HepG2 (cell line): ENCODE results near the gene BICDL1. TPM values are rescaled to one million over a fixed set of nuclear protein-coding genes. Genes with fewer than 3 reads are reported as not detected.

ENCODE experiments used
- EZH2 ChIP-seq: conservative IDR thresholded peaks from 2 replicates; pipeline ENCODE4 v1.6.1; 2012; ENCODE audit warnings: mild to moderate bottlenecking, low read depth, low read length, moderate library complexity
- GTF3A ChIP-seq: sonication (generic); formaldehyde crosslinking; conservative IDR thresholded peaks from 2 replicates; pipeline ENCODE4 v1.4.0; 2020; ENCODE audit warnings: mild to moderate bottlenecking, missing genetic modification reagents
- MAF1 ChIP-seq: sonication (generic); formaldehyde crosslinking; IDR thresholded peaks from 2 replicates; pipeline ENCODE4 v1.5.0; 2020; ENCODE audit warnings: missing genetic modification reagents, borderline replicate concordance
- MYNN ChIP-seq: sonication (generic); formaldehyde crosslinking; IDR thresholded peaks from 2 replicates; pipeline ENCODE4 v1.4.0; 2020; ENCODE audit warnings: mild to moderate bottlenecking, low read depth, missing genetic modification reagents
- NCOA1 ChIP-seq: sonication (generic); formaldehyde crosslinking; IDR thresholded peaks from 2 replicates; pipeline ENCODE4 v1.9.0; 2021; ENCODE audit warnings: missing genetic modification reagents
- SRSF9 ChIP-seq: fragments of 200-400 bp; formaldehyde crosslinking; IDR thresholded peaks from 2 replicates; pipeline ENCODE4 v1.6.1; 2018; ENCODE audit warnings: borderline replicate concordance, mild to moderate bottlenecking, low read depth, low read length; ENCODE audit not compliant: insufficient read depth, poor library complexity, severe bottlenecking
- TBL1XR1 ChIP-seq: fragments of 150-350 bp; IDR thresholded peaks from 2 replicates; pipeline ENCODE4 v1.6.1; 2014; ENCODE audit warnings: borderline replicate concordance, low read length; ENCODE audit not compliant: partially characterized antibody
- THAP11 ChIP-seq: IDR thresholded peaks from 2 replicates; pipeline ENCODE4 v1.6.1; 2016; ENCODE audit warnings: missing biosample characterization, missing genetic modification reagents
- ZBTB20 ChIP-seq: sonication (generic); formaldehyde crosslinking; IDR thresholded peaks from 2 replicates; pipeline ENCODE4 v1.8.1; 2023; ENCODE audit warnings: missing genetic modification reagents, low read depth, mild to moderate bottlenecking, borderline replicate concordance
- ZBTB3 ChIP-seq: sonication (generic); formaldehyde crosslinking; IDR thresholded peaks from 2 replicates; pipeline ENCODE4 v1.4.0; 2020; ENCODE audit warnings: low read depth, mild to moderate bottlenecking, moderate library complexity, missing genetic modification reagents, borderline replicate concordance
- ZFP90 ChIP-seq: sonication (generic); formaldehyde crosslinking; IDR thresholded peaks from 2 replicates; pipeline ENCODE4 v1.8.0; 2022; ENCODE audit warnings: missing genetic modification reagents, mild to moderate bottlenecking, inconsistent platforms, borderline replicate concordance
- ZKSCAN1 ChIP-seq: fragments of 150-350 bp; IDR thresholded peaks from 2 replicates; pipeline ENCODE4 v1.6.1; 2014; ENCODE audit warnings: low read length
- ZMAT3 ChIP-seq: sonication (generic); formaldehyde crosslinking; conservative IDR thresholded peaks from 2 replicates; pipeline ENCODE4 v1.7.0; 2021; ENCODE audit warnings: missing genetic modification reagents
- ZNF10 ChIP-seq: sonication (generic); formaldehyde crosslinking; IDR thresholded peaks from 2 replicates; pipeline ENCODE4 v1.4.0; 2020; ENCODE audit warnings: mild to moderate bottlenecking, low read depth, missing genetic modification reagents, borderline replicate concordance
- ZNF652 ChIP-seq: IDR thresholded peaks from 2 replicates; pipeline ENCODE4 v1.6.1; 2016; ENCODE audit warnings: low read depth, borderline replicate concordance
- ZNF788 ChIP-seq: sonication (generic); formaldehyde crosslinking; IDR thresholded peaks from 2 replicates; pipeline ENCODE4 v1.5.0; 2020; ENCODE audit warnings: mild to moderate bottlenecking, missing genetic modification reagents, borderline replicate concordance
- polyA plus RNA-seq, 8 experiments: library from polyadenylated mRNA; depleted of rRNA in 3 of 8; stranded (reverse) in 7 of 8; unstranded in 1 of 8; fragments of >200 nt; fragmentation: Illumina TruSeq in 4 of 8; extraction: Trizol in 4 of 8; gene quantifications; 2 replicates each; pipeline versions ENCODE4 v1.2.1 to v1.2.3, GENCODE V29; 2011 to 2016; ENCODE audit warnings: low read depth in 4 of 8, missing spikeins in 1 of 8, mixed read lengths in 1 of 8; ENCODE audit not compliant: insufficient read depth in 1 of 8
- total RNA-seq, 5 experiments: library from RNA; depleted of rRNA; stranded (reverse); fragments of >200 nt; fragmentation: Illumina TruSeq; extraction: Trizol; gene quantifications; 2 replicates each; pipeline ENCODE4 v1.2.3, GENCODE V29; 2016; ENCODE audit warnings: low read depth in 1 of 5
- TF ChIP-seq, protein P1 (sequence below): sonication (generic); formaldehyde crosslinking; IDR thresholded peaks from 2 replicates; pipeline ENCODE4 v1.8.1; 2022; ENCODE audit warnings: mild to moderate bottlenecking, missing genetic modification reagents
- TF ChIP-seq, protein P2 (sequence below): sonication (generic); formaldehyde crosslinking; IDR thresholded peaks from 2 replicates; pipeline ENCODE4 v1.5.0; 2020; ENCODE audit warnings: mild to moderate bottlenecking, missing genetic modification reagents
- TF ChIP-seq, protein P3 (sequence below): sonication (generic); formaldehyde crosslinking; IDR thresholded peaks from 2 replicates; pipeline ENCODE4 v1.9.0; 2021; ENCODE audit warnings: missing genetic modification reagents, borderline replicate concordance

The BICDL1 gene
- total and polyA plus RNA-seq, 2 of the 13 experiments (the other 11 are each of a cell fraction or from before 2014, with no cell fraction given), result 3.6 to 9.7 TPM

DNA sequence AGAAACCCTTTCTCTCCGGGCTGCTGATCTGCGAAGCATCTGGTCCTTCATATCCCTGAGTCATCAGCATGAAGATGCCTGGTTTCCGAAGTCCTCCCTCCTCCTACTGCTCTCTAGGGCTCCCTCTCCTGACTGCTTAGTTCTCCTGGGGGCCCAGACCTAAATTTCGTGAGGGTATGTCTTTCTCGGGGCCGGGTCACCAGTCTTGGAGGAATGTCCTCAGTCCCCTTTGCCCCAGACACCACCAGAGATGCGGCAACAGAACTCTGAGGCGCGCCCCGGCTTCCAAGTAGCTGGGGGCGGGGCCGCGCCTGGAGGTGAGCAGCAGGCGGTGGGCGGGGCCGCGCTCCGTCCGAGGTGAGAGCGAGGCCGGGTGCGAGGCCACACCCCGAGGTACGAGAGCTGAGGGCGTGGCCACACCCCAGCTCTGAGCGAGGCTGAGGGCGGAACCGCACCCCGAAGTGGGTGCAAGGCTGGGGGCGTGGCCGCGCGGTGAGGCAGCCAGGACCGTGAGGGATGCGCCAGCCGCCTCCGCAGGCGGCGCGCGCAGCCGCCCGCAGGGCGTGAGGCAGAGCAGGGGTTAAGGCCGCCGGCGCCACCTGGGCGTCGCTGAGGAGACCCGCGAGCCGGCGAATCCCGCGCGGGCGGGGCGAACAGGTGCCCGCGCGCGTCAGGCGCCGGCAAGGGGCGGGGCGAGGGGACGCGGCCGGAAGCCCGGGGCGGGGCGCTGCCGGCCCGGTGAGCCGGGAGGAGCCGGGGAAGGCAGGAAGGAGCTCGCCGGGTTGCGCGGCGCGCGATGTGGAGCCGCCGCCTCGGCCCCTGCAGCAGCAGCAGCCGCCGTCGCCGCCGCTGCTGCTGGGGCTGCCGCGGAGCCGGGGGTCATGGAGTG lies at the start of gene BICDL1 (continued):
- TF ChIP-seq ZKSCAN1 (no peak), SRSF9 (no peak), ZBTB20 (CRISPR knock-in tag) (no peak), TBL1XR1 (no peak), MAF1 (CRISPR knock-in tag) (no peak), ZNF788 (CRISPR knock-in tag) (no peak), MYNN (CRISPR knock-in tag) (no peak), ZNF652 (peak; percentile 65), EZH2 (no peak), ZBTB3 (CRISPR knock-in tag) (no peak), NCOA1 (CRISPR knock-in tag) (no peak), ZNF10 (CRISPR knock-in tag) (no peak), THAP11 (CRISPR knock-in tag) (no peak), ZFP90 (no peak), ZMAT3 (no peak), GTF3A (CRISPR knock-in tag) (no peak)
- TF ChIP-seq, protein P1, sequence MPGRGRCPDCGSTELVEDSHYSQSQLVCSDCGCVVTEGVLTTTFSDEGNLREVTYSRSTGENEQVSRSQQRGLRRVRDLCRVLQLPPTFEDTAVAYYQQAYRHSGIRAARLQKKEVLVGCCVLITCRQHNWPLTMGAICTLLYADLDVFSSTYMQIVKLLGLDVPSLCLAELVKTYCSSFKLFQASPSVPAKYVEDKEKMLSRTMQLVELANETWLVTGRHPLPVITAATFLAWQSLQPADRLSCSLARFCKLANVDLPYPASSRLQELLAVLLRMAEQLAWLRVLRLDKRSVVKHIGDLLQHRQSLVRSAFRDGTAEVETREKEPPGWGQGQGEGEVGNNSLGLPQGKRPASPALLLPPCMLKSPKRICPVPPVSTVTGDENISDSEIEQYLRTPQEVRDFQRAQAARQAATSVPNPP (CRISPR knock-in tag), result no peak
- TF ChIP-seq, protein P2, sequence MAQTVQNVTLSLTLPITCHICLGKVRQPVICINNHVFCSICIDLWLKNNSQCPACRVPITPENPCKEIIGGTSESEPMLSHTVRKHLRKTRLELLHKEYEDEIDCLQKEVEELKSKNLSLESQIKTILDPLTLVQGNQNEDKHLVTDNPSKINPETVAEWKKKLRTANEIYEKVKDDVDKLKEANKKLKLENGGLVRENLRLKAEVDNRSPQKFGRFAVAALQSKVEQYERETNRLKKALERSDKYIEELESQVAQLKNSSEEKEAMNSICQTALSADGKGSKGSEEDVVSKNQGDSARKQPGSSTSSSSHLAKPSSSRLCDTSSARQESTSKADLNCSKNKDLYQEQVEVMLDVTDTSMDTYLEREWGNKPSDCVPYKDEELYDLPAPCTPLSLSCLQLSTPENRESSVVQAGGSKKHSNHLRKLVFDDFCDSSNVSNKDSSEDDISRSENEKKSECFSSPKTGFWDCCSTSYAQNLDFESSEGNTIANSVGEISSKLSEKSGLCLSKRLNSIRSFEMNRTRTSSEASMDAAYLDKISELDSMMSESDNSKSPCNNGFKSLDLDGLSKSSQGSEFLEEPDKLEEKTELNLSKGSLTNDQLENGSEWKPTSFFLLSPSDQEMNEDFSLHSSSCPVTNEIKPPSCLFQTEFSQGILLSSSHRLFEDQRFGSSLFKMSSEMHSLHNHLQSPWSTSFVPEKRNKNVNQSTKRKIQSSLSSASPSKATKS (CRISPR knock-in tag), result no peak
- TF ChIP-seq, protein P3, sequence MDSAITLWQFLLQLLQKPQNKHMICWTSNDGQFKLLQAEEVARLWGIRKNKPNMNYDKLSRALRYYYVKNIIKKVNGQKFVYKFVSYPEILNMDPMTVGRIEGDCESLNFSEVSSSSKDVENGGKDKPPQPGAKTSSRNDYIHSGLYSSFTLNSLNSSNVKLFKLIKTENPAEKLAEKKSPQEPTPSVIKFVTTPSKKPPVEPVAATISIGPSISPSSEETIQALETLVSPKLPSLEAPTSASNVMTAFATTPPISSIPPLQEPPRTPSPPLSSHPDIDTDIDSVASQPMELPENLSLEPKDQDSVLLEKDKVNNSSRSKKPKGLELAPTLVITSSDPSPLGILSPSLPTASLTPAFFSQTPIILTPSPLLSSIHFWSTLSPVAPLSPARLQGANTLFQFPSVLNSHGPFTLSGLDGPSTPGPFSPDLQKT (CRISPR knock-in tag), result no peak
